GM12878 (cell line): ENCODE data around the gene SLCO2B1. TPM values are rescaled to one million over a fixed set of nuclear protein-coding genes. Genes with fewer than 3 reads are reported as not detected.

ENCODE experiments used
- ATAC-seq: fragments of 200-7000 bp; cut with Tn5 transposase; 3 replicates; pipeline ENCODE4 v1.9.1; 2020; ENCODE audit warnings: mild to moderate bottlenecking, moderate library complexity
- BruUV-seq: library from RNA; stranded (reverse); fragments of 400-500 nt; replicated peaks from 2 replicates; lab custom pipeline; 2021; lab: Mats Ljungman, UMichigan
- CTCF ChIA-PET: fragments of 300-600 bp; sonication (Branson Sonifier 250); formaldehyde crosslinking; extraction: SDS; loops from one replicate; lab custom pipeline; 2021; ENCODE audit warnings: inconsistent platforms; lab: Yijun Ruan, JAX
- POLR2A ChIA-PET: fragments of 350-600 bp; formaldehyde crosslinking; extraction: SDS; loops from one replicate; lab custom pipeline; 2021; ENCODE audit warnings: inconsistent platforms; lab: Charles Lee
- RAD21 ChIA-PET: fragments of 300-600 bp; sonication (Branson Sonifier 250); formaldehyde crosslinking; loops from one replicate; lab custom pipeline; 2023; ENCODE audit warnings: antibody characterized with exemption; ENCODE audit not compliant: unreplicated experiment; lab: Charles Lee
- SMC1A ChIA-PET: fragments of 300-600 bp; sonication (Branson Sonifier 250); formaldehyde crosslinking; loops from one replicate; lab custom pipeline; 2023; ENCODE audit not compliant: unreplicated experiment, uncharacterized antibody; lab: Charles Lee
- DNase-seq: peaks from one replicate; pipeline ENCODE4 v3.0.0-alpha.2; 2011; ENCODE audit warnings: low read depth, low spot score
- FAIRE-seq: peaks from 3 replicates; lab custom pipeline; 2011; peaks lifted over from hg19 to GRCh38; lab: Jason Lieb, UNC
- H2AFZ ChIP-seq: 2 replicates; pipeline ENCODE4 v1.6.0; 2011; ENCODE audit warnings: low read depth, low read length, control low read depth; ENCODE audit not compliant: control insufficient read depth
- H3K27ac ChIP-seq: 2 replicates; pipeline ENCODE4 v1.5.1; 2011; ENCODE audit warnings: control low read depth; ENCODE audit not compliant: control insufficient read depth, insufficient read depth
- H3K27me3 ChIP-seq, 2 experiments: replicated peaks in 1 of 2; 2 replicates each; pipeline versions ENCODE4 v1.6.0 to v1.6.1; 2011; ENCODE audit warnings: low read length in 1 of 2; ENCODE audit not compliant: control insufficient read depth in 2 of 2, insufficient read depth in 2 of 2
- H3K36me3 ChIP-seq, 2 experiments: 2 replicates each; pipeline ENCODE4 v1.5.1; 2011; ENCODE audit warnings: low read length in 1 of 2; ENCODE audit not compliant: control insufficient read depth in 2 of 2, insufficient read depth in 2 of 2
- H3K4me1 ChIP-seq: 2 replicates; pipeline ENCODE4 v1.6.1; 2011; ENCODE audit warnings: mild to moderate bottlenecking, low read length, moderate library complexity, mixed read lengths; ENCODE audit not compliant: control insufficient read depth, insufficient read depth
- H3K4me2 ChIP-seq: 2 replicates; pipeline ENCODE4 v1.6.0; 2011; ENCODE audit warnings: control low read depth; ENCODE audit not compliant: control insufficient read depth, insufficient read depth
- H3K4me3 ChIP-seq: fragments of 200-600 bp; sonication (generic); 2 replicates; pipeline ENCODE4 v1.5.1; 2016
- H3K79me2 ChIP-seq: 2 replicates; pipeline ENCODE4 v1.6.0; 2011; ENCODE audit warnings: low read length; ENCODE audit not compliant: control insufficient read depth, insufficient read depth
- H3K9ac ChIP-seq: 2 replicates; pipeline ENCODE4 v1.8.0; 2011; ENCODE audit warnings: low read length, control low read depth, mixed read lengths; ENCODE audit not compliant: control insufficient read depth, insufficient read depth
- H3K9me3 ChIP-seq: replicated peaks from 3 replicates; pipeline ENCODE4 v1.5.1; 2011; ENCODE audit warnings: mild to moderate bottlenecking, low read length; ENCODE audit not compliant: control insufficient read depth, insufficient read depth
- H4K20me1 ChIP-seq: 2 replicates; pipeline ENCODE4 v1.6.0; 2011; ENCODE audit not compliant: control insufficient read depth, insufficient read depth
- ATF7 ChIP-seq: fragments of 450-650 bp; IDR thresholded peaks from 2 replicates; pipeline ENCODE4 v1.6.1; 2016; ENCODE audit warnings: low read depth, mild to moderate bottlenecking
- CREB1 ChIP-seq: IDR thresholded peaks from 2 replicates; pipeline ENCODE4 v1.6.1; 2012; ENCODE audit warnings: low read depth, mild to moderate bottlenecking, inconsistent platforms
- EGR1 ChIP-seq, 2 experiments: IDR thresholded peaks; 1 replicate in 1 of 2; 2 replicates in 1 of 2; pipeline ENCODE4 v1.6.1; 2011 to 2012; ENCODE audit warnings: low read depth in 2 of 2, low read length in 2 of 2, borderline replicate concordance in 1 of 2, mild to moderate bottlenecking in 1 of 2, moderate library complexity in 1 of 2
- HDGF ChIP-seq: fragments of 450-650 bp; IDR thresholded peaks from 2 replicates; pipeline ENCODE4 v1.6.1; 2016; ENCODE audit warnings: antibody characterized with exemption
- IKZF1 ChIP-seq: fragments of 450-650 bp; conservative IDR thresholded peaks from 2 replicates; pipeline ENCODE4 v1.6.1; 2017; ENCODE audit warnings: antibody characterized with exemption, mild to moderate bottlenecking
- IKZF2 ChIP-seq, 2 experiments: fragments of 450-650 bp; IDR thresholded peaks; 2 replicates each; pipeline ENCODE4 v1.6.1; 2017; ENCODE audit warnings: mild to moderate bottlenecking in 2 of 2, moderate library complexity in 2 of 2
- JUNB ChIP-seq: IDR thresholded peaks from 2 replicates; pipeline ENCODE4 v1.6.1; 2016; ENCODE audit warnings: antibody characterized with exemption, mild to moderate bottlenecking
- RB1 ChIP-seq: fragments of 450-650 bp; formaldehyde crosslinking; IDR thresholded peaks from 2 replicates; pipeline ENCODE4 v1.6.1; 2017; ENCODE audit warnings: mild to moderate bottlenecking, borderline replicate concordance
- SMC3 ChIP-seq: IDR thresholded peaks from 2 replicates; pipeline ENCODE4 v1.6.1; 2011; ENCODE audit warnings: low read length, improper control_type of control experiment, borderline replicate concordance
- ZNF217 ChIP-seq: fragments of 450-650 bp; IDR thresholded peaks from 2 replicates; pipeline ENCODE4 v1.6.1; 2017; ENCODE audit warnings: antibody characterized with exemption, mild to moderate bottlenecking
- WGBS: methylation state at CpG from one replicate; pipeline ENCODE4 v1.1.6; 2016; ENCODE audit warnings: low lambda C conversion rate; ENCODE audit not compliant: insufficient replicate concordance, insufficient coverage; ENCODE audit errors: missing lambda C conversion rate; 5-methylcytosine and 5-hydroxymethylcytosine counted together
- in situ Hi-C: fragments of 300-500 bp; cut with MboI; formaldehyde crosslinking; loops from 9 replicates; pipeline ENCODE4 v1.14.3; 2018; ENCODE audit warnings: mixed read lengths
- intact Hi-C: fragments of 100-400 bp; cut with micrococcal nuclease; formaldehyde crosslinking; loops from one replicate; pipeline ENCODE4 v1.14.2; 2022; ENCODE audit not compliant: unreplicated experiment
- polyA plus RNA-seq, 11 experiments: library from polyadenylated mRNA; depleted of rRNA in 4 of 11; unstranded in 6 of 11; stranded (reverse) in 5 of 11; fragments of >200 nt; fragmentation: Nextera tagmentation in 4 of 11; fragmentation: Illumina TruSeq in 1 of 11; extraction: Ambion mirVana in 4 of 11; extraction: Trizol in 1 of 11; gene quantifications; 1 replicate in 1 of 11; 2 replicates in 10 of 11; pipeline versions ENCODE4 v1.2.1 to v1.2.3, GENCODE V29; 2011 to 2016; ENCODE audit warnings: inconsistent platforms in 2 of 11, missing spikeins in 2 of 11, low read depth in 1 of 11
- total RNA-seq, 4 experiments: library from RNA; depleted of rRNA in 3 of 4; stranded (reverse); fragments of >200 nt in 3 of 4; fragmentation: Illumina TruSeq in 1 of 4; extraction: Trizol in 1 of 4; gene quantifications; 2 replicates each; pipeline versions ENCODE4 v1.2.1 to v1.2.3, GENCODE V29; 2013 to 2021
- TF ChIP-seq, protein P1 (sequence below): IDR thresholded peaks from 2 replicates; pipeline ENCODE4 v1.6.1; 2012; ENCODE audit warnings: low read length, inconsistent platforms

The SLCO2B1 gene
- total and polyA plus RNA-seq, 10 of the 15 experiments (the other 5 are each of a cell fraction or from before 2014, with no cell fraction given) = 0.05 to 3.5 (median 0.93) TPM; not detected in 2

DNA sequence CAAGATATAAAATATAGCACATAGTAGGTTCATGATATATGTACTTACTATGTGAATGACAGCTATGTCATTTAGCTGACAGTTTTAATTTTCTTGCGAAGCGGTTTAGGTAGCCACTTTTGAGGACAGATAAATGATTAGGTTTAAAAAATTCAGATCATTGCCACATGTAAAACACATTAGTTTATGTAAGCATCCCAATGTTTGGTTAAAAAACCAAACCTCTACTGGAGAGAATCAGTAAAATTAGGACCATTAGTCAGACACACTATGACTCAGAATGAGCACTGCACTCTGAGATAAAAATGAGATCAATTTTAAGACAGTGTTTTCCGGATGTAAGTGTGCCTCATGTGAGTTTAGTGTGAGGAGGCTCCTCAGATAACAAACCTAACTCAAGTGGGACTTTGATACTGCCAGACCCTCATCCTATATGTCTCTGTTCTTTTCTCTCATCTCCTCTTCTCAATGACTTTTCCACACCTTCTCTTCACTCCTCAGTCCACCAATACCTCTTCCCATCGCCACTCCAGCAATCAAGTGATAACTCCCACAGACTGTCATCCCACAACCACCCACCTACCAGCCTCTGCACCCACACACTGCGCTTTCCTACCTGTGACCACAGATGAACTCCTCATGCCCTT, 47.4 kb upstream of the SLCO2B1 start:
- intact Hi-C loops (loop anchor here (5.0 kb wide), 1 partner anchor 51 kb away; no protein-coding TSS in a partner anchor), in situ Hi-C loops (no loop called here)
- ChIA-PET SMC1A (interaction anchor here (0.6 to 3.8 kb wide), 5 partner anchors 54 to 176 kb away, joined by 3 to 20 read pairs (median 3); no protein-coding TSS in a partner anchor), CTCF (interaction anchor here (0.7 to 3.6 kb wide), 6 partner anchors 10 to 81 kb away, joined by 3 to 20 read pairs (median 4); no protein-coding TSS in a partner anchor), POLR2A (interaction anchor here (0.7 kb wide), 1 partner anchor 10 kb away, joined by 6 read pairs; no protein-coding TSS in a partner anchor), RAD21 (interaction anchor here (0.7 kb wide), 2 partner anchors 39 to 174 kb away, joined by 3 to 4 read pairs; no protein-coding TSS in a partner anchor)
- H3K36me3 ChIP-seq = no peaks in the 10 kb centered on the region
- H3K4me3 ChIP-seq = peak overlapping the region; percentile 28; the same call in 1 of the 2 replicates
- FAIRE-seq = no peak
- 22% methylated on average over 5 of the region's 5 CpGs for WGBS
- H3K4me1 ChIP-seq = peaks cover 8% of the 10 kb centered on the region; the same call in 1 of the 2 replicates
- no peak overlapping the region for H3K9ac ChIP-seq
- ATAC-seq = peak; percentile 57
- H4K20me1 ChIP-seq = no peaks in the 10 kb centered on the region
- TF ChIP-seq IKZF2 (IDR thresholded peaks at IDR 0.05) = peak in 1 of 2 experiments; percentile 25; a peak in 1 of 4 replicates
- TF ChIP-seq EGR1 (IDR thresholded peaks at IDR 0.05; ENCODE audit: borderline replicate concordance in 1 of 2, low read depth in 2 of 2, low read length in 2 of 2) = peak in 1 of 2 experiments; percentile 34; a peak in 1 of 3 replicates
- no peak for TF ChIP-seq CREB1
- TF ChIP-seq IKZF1 = peak; percentile 51; the same call in 1 of the 2 replicates
- TF ChIP-seq HDGF = peak; percentile 26; the same call in 1 of the 2 replicates
- TF ChIP-seq, protein P1, sequence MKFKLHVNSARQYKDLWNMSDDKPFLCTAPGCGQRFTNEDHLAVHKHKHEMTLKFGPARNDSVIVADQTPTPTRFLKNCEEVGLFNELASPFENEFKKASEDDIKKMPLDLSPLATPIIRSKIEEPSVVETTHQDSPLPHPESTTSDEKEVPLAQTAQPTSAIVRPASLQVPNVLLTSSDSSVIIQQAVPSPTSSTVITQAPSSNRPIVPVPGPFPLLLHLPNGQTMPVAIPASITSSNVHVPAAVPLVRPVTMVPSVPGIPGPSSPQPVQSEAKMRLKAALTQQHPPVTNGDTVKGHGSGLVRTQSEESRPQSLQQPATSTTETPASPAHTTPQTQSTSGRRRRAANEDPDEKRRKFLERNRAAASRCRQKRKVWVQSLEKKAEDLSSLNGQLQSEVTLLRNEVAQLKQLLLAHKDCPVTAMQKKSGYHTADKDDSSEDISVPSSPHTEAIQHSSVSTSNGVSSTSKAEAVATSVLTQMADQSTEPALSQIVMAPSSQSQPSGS = peak; percentile 31; the same call in 1 of the 2 replicates
- TF ChIP-seq RB1 = no peak
- peak; percentile 56; the same call in 1 of the 2 replicates for TF ChIP-seq ZNF217
- TF ChIP-seq JUNB = peak; percentile 71
- peak; percentile 53 for TF ChIP-seq ATF7
- no peak for TF ChIP-seq SMC3
- no peaks in the 10 kb centered on the region for H3K27me3 ChIP-seq
- no TSS peak for BruUV-seq
- peak overlapping the region; percentile 5; the same call in 1 of the 2 replicates for H2AFZ ChIP-seq
- no peaks in the 10 kb centered on the region for H3K9me3 ChIP-seq
- no peaks in the 10 kb centered on the region for H3K79me2 ChIP-seq
- no peak overlapping the region for H3K27ac ChIP-seq
- peak overlapping the region; percentile 22; the same call in 1 of the 2 replicates for H3K4me2 ChIP-seq
- peak; percentile 50 for DNase-seq
